ENCODE measurements around the gene MFAP5.

- TF ChIP-seq EZH2 (IDR thresholded peaks at IDR 0.05; ENCODE audit: insufficient read depth, low read length) (no peak), CTCF (IDR thresholded peaks at IDR 0.05; ENCODE audit: insufficient read depth, low read depth, low read length) (no peak)
Observed at GRCh38 chr12:8697476-8698131, 35.0 kb upstream of the MFAP5 start, which contains the start of gene RIMKLB.
